GM12874 (cell line): ENCODE data around the gene RYR2.

Experiments used
- CTCF ChIP-seq: IDR thresholded peaks from 2 replicates; pipeline ENCODE4 v1.5.1; 2011; ENCODE audit warnings: low read depth, mild to moderate bottlenecking, control low read depth, low read length, moderate library complexity; ENCODE audit not compliant: insufficient read depth

RYR2 gene

GRCh38 chr1:237041795-237042525 is at the start of gene RYR2:
Gene RYR2 (plus strand): TSS chr1:237042184. CDS start chr1:237042522, 338 bp downstream.
- TF ChIP-seq CTCF, result peak; percentile 29; the same call in 1 of the 2 replicates

GRCh38 chr1:236992449-236992848 is 49.5 kb upstream of the RYR2 start:
- no peak for TF ChIP-seq CTCF

- no peak for TF ChIP-seq CTCF
Measured at GRCh38 chr1:236994450-236994849, 47.5 kb upstream of the RYR2 start.

- TF ChIP-seq CTCF, result no peak
Measured at GRCh38 chr1:236997361-236997760, 44.6 kb upstream of the RYR2 start.

- no peak for TF ChIP-seq CTCF
Measured at GRCh38 chr1:236997882-236998281, 44.1 kb upstream of the RYR2 start.

GRCh38 chr1:236998546-236998945 is 43.4 kb upstream of the RYR2 start:
- TF ChIP-seq CTCF, result no peak

GRCh38 chr1:237000191-237000590 is 41.8 kb upstream of the RYR2 start:
- TF ChIP-seq CTCF, result no peak
